ENCODE data around the gene YWHAQ.
"Not testable (repeated sequence)": the region's sequence is repeated elsewhere in the genome, so short reads cannot be mapped to it uniquely, and the experiment has no call there.

Gene YWHAQ

GRCh38 chr2:9631878-9632700 lies 1.3 kb upstream of the YWHAQ start:
- DNase-seq (ENCODE audit: low spot score), result no peak

GRCh38 chr2:9631553-9631819 lies 689 bp upstream of the YWHAQ start:
- DNase-seq (ENCODE audit: low spot score), result no peak

GRCh38 chr2:9630117-9630735 lies 571 bp downstream of the YWHAQ start:
- DNase-seq (ENCODE audit: low spot score), result peak; percentile 72

- peak; percentile 41 for DNase-seq (ENCODE audit: low spot score)
These were observed 1.3 kb downstream of the YWHAQ start for GRCh38 chr2:9629222-9630116.

- DNase-seq (ENCODE audit: low spot score), result no peak
These were observed 3.5 kb downstream of the YWHAQ start for GRCh38 chr2:9627310-9627709.

- no peak for DNase-seq (ENCODE audit: low spot score)
These were observed 7.6 kb downstream of the YWHAQ start for GRCh38 chr2:9623151-9623550.

- not testable (repeated sequence) for DNase-seq (ENCODE audit: low spot score)
These were observed 9.1 kb downstream of the YWHAQ start for GRCh38 chr2:9621655-9622054.

GRCh38 chr2:9618410-9618809 lies 12.4 kb downstream of the YWHAQ start:
- no peak for DNase-seq (ENCODE audit: low spot score)

- DNase-seq (ENCODE audit: low spot score), result no peak
These were observed 13.0 kb downstream of the YWHAQ start for GRCh38 chr2:9617749-9618148.

GRCh38 chr2:9617296-9617695 lies 13.5 kb downstream of the YWHAQ start:
- no peak for DNase-seq (ENCODE audit: low spot score)

GRCh38 chr2:9614562-9614961 lies 16.2 kb downstream of the YWHAQ start:
- DNase-seq (ENCODE audit: low spot score), result no peak

GRCh38 chr2:9613291-9613690 lies 17.5 kb downstream of the YWHAQ start:
- peak; percentile 55 for DNase-seq (ENCODE audit: low spot score)

- DNase-seq (ENCODE audit: low spot score), result not testable (repeated sequence)
These were observed 19.3 kb downstream of the YWHAQ start for GRCh38 chr2:9611549-9611912.

- no peak for DNase-seq (ENCODE audit: low spot score)
These were observed 19.8 kb downstream of the YWHAQ start for GRCh38 chr2:9610781-9611548.

- not testable (repeated sequence) for DNase-seq (ENCODE audit: low spot score)
These were observed 22.3 kb downstream of the YWHAQ start for GRCh38 chr2:9608491-9608890.

- DNase-seq (ENCODE audit: low spot score), result no peak
These were observed 28.4 kb downstream of the YWHAQ start for GRCh38 chr2:9602412-9602811.

- DNase-seq (ENCODE audit: low spot score), result no peak
These were observed 29.4 kb downstream of the YWHAQ start for GRCh38 chr2:9601397-9601796.

- no peak for DNase-seq (ENCODE audit: low spot score)
These were observed 31.4 kb downstream of the YWHAQ start for GRCh38 chr2:9599430-9599829.

GRCh38 chr2:9596621-9597311 lies 34.0 kb downstream of the YWHAQ start:
- DNase-seq (ENCODE audit: low spot score), result no peak

- no peak for DNase-seq (ENCODE audit: low spot score)
These were observed 35.1 kb downstream of the YWHAQ start for GRCh38 chr2:9595746-9596145.

- not testable (repeated sequence) for DNase-seq (ENCODE audit: low spot score)
These were observed 35.5 kb downstream of the YWHAQ start for GRCh38 chr2:9595256-9595655.
